Measurements from ENCODE around the gene MGME1. TPM values are rescaled to one million over a fixed set of nuclear protein-coding genes. Genes with fewer than 3 reads are reported as not detected.

Gene MGME1
- total RNA-seq, 4 donors from 2014 or later: 21.9 to 36.3 (median 33.5) TPM

- no peak overlapping the region for H3K4me3 ChIP-seq (ENCODE audit: low read depth, poor library complexity, severe bottlenecking)
- intact Hi-C loops (cut with DNase I; ENCODE audit: low total_unique reads): loop anchor here (1.0 kb wide), 1 partner anchor 26 kb away; no protein-coding TSS in a partner anchor
- no peak for DNase-seq (ENCODE audit: low spot score in 2 of 2)
- TF ChIP-seq CTCF (IDR thresholded peaks at IDR 0.05) (no peak), POLR2A (IDR thresholded peaks at IDR 0.05) (no peak)
- WGBS, 2 donors: 20 to 45% methylated on average over 6 of the region's 6 CpGs
Measured at GRCh38 chr20:17960927-17961586, 7.8 kb upstream of the MGME1 start.

DNA sequence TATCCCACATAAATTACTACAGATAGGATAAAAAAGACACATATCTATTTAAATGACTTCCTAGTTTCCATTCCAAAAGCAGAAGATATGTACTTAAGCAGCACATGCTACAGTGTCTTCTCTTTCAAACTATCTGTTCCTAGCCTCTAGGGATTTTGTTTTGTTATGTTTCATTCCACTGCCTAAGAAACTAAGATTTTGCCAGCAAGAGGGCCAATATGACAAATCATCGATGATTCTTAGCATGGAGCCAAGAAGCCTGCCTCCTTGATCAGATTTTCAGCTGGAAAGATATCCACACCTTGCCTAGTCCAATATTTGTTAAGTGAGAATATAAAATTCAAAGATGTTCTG is 7.3 kb upstream of the MGME1 start:
- WGBS, 2 donors: 9 to 22% methylated on average over 1 of the region's 1 CpG

GRCh38 chr20:17963114-17963897 is 5.5 kb upstream of the MGME1 start:
- no peak for TF ChIP-seq POLR2A (IDR thresholded peaks at IDR 0.05)
- TF ChIP-seq CTCF (IDR thresholded peaks at IDR 0.05): no peak
- 74 to 88% methylated on average over 9 of the region's 9 CpGs for WGBS, 2 donors
- no peak overlapping the region for H3K4me3 ChIP-seq (ENCODE audit: low read depth, poor library complexity, severe bottlenecking)
- intact Hi-C loops (cut with DNase I; ENCODE audit: low total_unique reads): no loop called here
- DNase-seq (ENCODE audit: low spot score in 2 of 2): no peak

More for the DNA sequence above, 7.3 kb upstream of the MGME1 start:
- no peak for DNase-seq (ENCODE audit: low spot score in 2 of 2)
- H3K4me3 ChIP-seq (ENCODE audit: low read depth, poor library complexity, severe bottlenecking): no peak overlapping the region
- TF ChIP-seq POLR2A (IDR thresholded peaks at IDR 0.05) (no peak), CTCF (IDR thresholded peaks at IDR 0.05) (no peak)
- intact Hi-C loops (cut with DNase I; ENCODE audit: low total_unique reads): loop anchor here (1.0 kb wide), 1 partner anchor 26 kb away; no protein-coding TSS in a partner anchor

DNA sequence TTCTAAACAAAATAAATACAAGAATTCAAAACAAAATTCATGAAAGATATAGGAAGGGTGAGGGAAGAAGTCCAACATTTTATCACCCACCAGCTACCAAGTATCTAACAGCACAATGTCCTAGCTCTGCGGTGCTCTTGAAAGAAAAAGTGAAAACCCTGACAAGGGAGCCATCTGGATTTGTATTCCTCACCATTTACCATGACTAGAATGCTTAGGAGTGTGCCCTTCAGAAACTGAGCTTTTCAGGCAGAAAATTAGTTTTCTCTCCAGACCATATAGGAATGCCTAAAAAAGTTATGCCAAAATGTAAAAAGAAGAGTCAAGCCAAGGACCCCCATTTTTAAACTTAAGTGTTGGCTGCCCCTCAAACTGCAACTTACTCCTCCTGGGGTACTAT is 4.7 kb upstream of the MGME1 start:
- no peak for DNase-seq (ENCODE audit: low spot score in 2 of 2)
- 74 to 83% methylated on average over 1 of the region's 1 CpG for WGBS, 2 donors
- TF ChIP-seq CTCF (IDR thresholded peaks at IDR 0.05): no peak
- intact Hi-C loops (cut with DNase I; ENCODE audit: low total_unique reads): no loop called here
- H3K4me3 ChIP-seq (ENCODE audit: low read depth, poor library complexity, severe bottlenecking): no peak overlapping the region

DNA sequence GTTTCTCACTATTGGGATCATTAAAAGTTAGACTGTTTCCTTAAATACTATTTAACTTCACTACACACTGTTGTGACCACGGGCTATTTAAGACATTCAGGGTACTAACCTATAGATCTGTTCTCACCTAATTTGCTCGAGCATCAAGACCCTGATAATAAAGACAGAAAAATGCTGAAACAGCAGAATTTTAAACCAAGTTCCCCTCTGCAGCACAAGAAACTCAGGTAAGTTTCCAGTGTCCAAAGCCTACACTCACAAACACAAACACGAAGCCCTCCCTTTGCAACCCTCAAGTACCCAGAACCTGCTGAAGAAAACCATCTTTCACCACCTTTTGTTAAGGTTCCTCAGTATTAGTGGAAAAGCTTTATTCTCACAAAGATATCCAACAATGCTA is 4.2 kb upstream of the MGME1 start:
- intact Hi-C loops (cut with DNase I; ENCODE audit: low total_unique reads): no loop called here
- no peak overlapping the region for H3K4me3 ChIP-seq (ENCODE audit: low read depth, poor library complexity, severe bottlenecking)
- TF ChIP-seq CTCF (IDR thresholded peaks at IDR 0.05) (no peak), POLR2A (IDR thresholded peaks at IDR 0.05) (no peak)
- WGBS, 2 donors: 85 to 87% methylated on average over 3 of the region's 3 CpGs
- no peak for DNase-seq (ENCODE audit: low spot score in 2 of 2)
